Measurements from ENCODE around the gene TSEN54.
A peak's percentile ranks its signal among the peaks of the same experiment; 100 is the strongest.

TSEN54 gene

DNA sequence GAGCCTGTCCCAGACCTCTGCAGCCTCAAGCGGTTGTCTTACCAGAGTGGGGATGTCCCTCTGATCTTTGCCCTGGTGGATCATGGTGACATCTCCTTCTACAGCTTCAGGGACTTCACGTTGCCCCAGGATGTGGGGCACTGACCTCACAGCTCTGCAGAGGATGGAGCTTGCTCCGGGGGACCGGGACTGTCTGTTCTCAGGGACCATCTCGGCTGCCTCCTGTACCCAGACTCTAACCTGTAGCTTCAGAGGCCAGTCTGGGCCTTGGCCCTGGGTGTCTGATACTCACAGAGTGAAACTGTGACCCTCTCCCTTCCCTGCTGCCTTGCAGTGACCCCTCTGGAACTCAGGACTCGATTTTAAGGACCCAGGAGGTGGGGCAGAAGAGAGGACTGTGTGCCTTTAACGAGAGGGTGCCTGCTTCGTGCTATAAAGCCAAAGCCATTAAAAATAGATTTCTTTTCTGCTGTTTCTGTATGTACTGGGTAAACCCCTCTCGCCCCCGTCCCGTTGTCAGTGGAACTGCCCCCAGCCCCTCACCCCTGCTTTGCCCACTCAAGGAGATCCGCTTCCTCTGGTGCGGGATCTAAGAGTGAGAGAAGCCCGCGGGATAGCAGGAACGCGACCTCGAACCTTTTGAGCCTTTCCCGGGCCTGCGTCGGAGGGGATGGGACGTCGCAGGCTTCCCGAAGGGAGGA lies 8.1 kb downstream of the TSEN54 start:
- H3K4me3 ChIP-seq (ENCODE audit: low read depth, low read length): no peak overlapping the region
- in situ Hi-C loops (cut with HindIII; ENCODE audit: low sequenced_read_pairs): no loop called here
- TF ChIP-seq, protein P1, sequence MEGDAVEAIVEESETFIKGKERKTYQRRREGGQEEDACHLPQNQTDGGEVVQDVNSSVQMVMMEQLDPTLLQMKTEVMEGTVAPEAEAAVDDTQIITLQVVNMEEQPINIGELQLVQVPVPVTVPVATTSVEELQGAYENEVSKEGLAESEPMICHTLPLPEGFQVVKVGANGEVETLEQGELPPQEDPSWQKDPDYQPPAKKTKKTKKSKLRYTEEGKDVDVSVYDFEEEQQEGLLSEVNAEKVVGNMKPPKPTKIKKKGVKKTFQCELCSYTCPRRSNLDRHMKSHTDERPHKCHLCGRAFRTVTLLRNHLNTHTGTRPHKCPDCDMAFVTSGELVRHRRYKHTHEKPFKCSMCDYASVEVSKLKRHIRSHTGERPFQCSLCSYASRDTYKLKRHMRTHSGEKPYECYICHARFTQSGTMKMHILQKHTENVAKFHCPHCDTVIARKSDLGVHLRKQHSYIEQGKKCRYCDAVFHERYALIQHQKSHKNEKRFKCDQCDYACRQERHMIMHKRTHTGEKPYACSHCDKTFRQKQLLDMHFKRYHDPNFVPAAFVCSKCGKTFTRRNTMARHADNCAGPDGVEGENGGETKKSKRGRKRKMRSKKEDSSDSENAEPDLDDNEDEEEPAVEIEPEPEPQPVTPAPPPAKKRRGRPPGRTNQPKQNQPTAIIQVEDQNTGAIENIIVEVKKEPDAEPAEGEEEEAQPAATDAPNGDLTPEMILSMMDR (IDR thresholded peaks at IDR 0.05; ENCODE audit: low read depth, low read length): no peak
- no peak for DNase-seq (ENCODE audit: low read depth, low spot score)

DNA sequence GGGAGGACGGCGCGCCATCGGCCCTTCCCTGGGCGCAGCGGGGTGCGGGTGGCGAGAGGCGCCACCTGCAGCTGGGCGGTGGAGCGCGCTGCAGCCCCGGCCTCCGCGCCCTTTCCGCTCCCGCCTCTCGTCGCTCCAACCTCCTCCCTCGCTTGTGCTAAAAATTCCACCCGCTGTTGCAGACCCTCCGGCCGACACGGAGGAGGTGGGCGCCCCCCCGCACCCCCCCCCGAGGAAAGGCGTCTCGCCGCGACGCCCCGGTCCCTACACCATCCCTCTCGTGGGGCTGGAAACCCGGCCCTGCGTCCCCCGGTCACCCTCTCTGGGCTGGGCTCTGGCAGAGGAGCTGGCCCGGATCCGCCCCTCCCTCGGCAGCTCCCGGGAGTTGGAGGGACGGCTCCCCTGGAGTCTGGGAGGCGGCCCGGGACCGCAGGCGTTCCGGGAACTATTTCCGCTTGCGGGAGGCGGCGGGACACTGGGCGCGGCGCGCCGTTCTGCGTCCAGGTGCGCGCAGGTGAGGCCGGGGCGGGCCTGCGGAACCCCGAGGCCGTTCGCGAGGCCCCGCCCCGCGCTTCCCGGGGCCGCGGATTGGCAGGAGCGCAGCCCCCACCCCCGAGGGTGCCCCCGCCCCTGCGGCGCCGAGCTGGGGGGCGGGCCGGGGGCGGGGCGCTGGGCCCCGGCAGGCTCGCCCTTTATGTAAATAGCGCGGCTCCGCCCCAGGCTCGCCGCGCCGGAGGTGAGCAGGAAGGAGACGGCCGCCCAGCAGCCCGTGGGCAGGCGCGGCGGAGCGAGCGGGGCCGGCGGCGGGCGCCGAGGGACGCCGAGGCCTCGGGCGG lies 8.9 kb downstream of the TSEN54 start, which contains the start of gene LLGL2:
Gene LLGL2, plus strand, starts transcription at position 728 of the 836 bp plus-strand sequence. CDS start 17,730 bp downstream, outside the sequence.
- no peak for DNase-seq (ENCODE audit: low read depth, low spot score)
- in situ Hi-C loops (cut with HindIII; ENCODE audit: low sequenced_read_pairs): no loop called here
- TF ChIP-seq, protein P1 (IDR thresholded peaks at IDR 0.05; ENCODE audit: low read depth, low read length): peak; percentile 13
- H3K4me3 ChIP-seq (ENCODE audit: low read depth, low read length): peak within 1 kb of the TSS; percentile 46

DNA sequence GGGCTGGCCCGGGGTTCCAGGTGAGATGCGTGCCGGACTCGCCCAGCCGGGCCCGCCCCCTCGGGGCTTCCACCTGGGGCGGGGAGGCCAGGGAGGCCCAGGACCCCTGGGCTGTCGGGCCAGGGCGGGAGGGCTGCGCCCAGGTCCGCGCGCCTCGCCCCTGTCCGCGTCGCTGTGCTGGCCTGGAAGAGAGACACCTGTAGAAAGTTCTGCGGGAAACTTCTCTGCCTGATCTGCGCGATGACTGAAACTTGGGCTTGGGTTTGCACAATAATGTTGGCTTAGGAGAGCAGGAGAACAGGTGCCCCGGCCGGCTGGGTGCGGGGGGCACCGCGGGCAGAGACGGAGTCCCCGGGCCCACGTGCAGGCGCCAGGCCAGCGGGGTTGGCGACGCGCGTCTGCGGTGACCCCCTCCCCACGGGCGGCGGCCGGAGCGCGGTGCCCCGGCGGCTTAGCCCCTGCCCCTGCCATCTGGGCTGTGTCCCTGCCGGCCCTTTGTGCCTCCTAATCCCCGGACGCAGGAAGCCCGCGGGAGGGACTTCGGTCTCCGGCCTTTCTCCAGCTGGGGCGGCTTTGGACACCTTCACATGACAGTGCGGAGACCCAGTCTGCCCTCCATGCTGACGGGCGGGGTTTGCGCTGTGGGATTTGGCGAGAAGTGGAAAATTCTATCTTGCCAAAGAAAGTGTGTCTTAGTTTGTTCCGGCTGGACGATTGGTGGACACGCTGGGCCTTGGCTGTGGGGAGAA lies 9.7 kb downstream of the TSEN54 start:
- TF ChIP-seq, protein P1 (IDR thresholded peaks at IDR 0.05; ENCODE audit: low read depth, low read length): no peak
- in situ Hi-C loops (cut with HindIII; ENCODE audit: low sequenced_read_pairs): no loop called here
- no peak for DNase-seq (ENCODE audit: low read depth, low spot score)
- H3K4me3 ChIP-seq (ENCODE audit: low read depth, low read length): peak overlapping the region; percentile 7

DNA sequence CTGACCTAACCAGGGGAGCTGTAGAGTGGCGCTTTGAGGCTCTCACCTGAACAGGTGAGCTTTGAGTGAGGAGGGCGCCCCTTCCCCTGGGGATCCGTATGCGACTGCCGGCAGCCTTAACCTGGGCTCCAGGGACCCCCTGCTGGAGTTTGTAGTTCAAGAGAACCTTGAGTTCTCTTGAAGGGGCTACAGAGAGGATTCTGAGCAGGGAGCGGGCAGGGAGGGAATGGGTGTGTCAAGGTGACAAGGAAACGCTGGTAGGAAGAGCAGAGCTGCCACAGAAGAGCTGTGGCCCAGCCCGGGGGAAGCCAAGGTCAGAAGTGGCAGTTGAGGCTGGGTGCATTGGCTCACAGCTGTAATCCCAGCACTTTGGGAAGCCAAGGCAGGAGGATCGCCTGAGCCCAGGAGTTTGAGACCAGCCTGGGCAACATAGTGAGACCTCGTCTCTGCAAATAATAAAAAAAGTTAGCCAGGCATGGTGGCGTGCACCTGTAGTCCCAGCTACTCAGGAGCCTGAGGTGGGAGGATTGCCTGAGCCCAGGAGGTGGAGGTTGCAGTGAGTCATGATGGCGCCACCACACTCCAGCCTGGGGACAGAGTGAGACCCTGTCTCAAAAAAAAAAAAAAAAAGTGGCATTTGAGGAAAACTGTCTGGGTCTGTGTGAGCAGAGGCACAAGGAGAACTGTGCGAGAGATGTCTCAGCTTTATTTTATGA lies 10.4 kb downstream of the TSEN54 start:
- no peak overlapping the region for H3K4me3 ChIP-seq (ENCODE audit: low read depth, low read length)
- DNase-seq (ENCODE audit: low read depth, low spot score): no peak
- in situ Hi-C loops (cut with HindIII; ENCODE audit: low sequenced_read_pairs): no loop called here
- TF ChIP-seq, protein P1 (IDR thresholded peaks at IDR 0.05; ENCODE audit: low read depth, low read length): no peak

DNA sequence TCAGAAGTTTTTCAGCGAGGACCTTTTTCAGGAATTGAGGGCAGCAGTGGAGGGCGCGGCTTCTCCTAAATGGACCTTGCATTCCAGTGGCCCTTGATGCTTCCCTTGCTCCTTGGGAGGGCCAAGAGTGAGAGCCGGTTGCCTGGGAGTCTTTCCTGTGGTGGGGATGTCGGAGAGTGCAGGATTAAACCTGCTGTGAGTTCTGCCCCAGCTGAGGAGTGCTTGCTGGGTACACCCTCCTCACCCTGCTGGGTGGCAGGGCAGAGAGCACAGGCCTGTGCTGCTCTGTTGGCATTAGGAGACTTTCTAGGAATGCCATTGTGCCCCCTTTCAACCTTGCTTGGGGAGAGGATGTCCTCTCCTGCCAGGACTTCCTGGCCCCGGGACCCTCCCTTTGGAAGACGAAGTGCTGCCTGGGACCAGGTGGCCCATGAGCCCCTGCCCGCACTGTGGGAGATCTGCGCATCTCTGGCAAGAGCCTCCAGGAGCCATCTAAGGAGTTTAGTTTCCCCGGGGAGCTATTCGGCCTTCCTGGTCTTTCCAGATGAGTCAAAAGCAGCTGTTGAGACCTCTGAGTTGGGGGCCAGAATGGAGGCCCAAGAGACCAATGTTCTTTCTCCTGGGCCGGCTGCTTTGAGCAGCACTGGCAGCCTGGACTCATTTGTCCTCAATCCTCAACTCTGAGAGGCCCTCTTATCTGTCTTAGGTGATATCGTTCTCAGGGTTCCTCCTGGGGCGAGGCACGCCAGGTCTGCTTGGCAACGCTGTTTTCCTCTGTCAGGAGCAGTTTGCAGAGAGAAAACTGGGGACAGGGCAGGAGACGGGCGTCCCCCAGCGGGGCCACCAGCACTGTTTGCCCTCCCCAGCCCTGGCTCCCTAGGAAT lies 14.8 kb downstream of the TSEN54 start:
- DNase-seq (ENCODE audit: low read depth, low spot score): no peak
- in situ Hi-C loops (cut with HindIII; ENCODE audit: low sequenced_read_pairs): no loop called here
- no peak overlapping the region for H3K4me3 ChIP-seq (ENCODE audit: low read depth, low read length)

More for the DNA sequence above, 14.8 kb downstream of the TSEN54 start:
- TF ChIP-seq, protein P1 (IDR thresholded peaks at IDR 0.05; ENCODE audit: low read depth, low read length): no peak

Measured in astrocyte of the spinal cord (primary cell).